GM12878 (cell line): Measurements from ENCODE around the gene CELF2. TPM values are rescaled to one million over a fixed set of nuclear protein-coding genes. Genes with fewer than 3 reads are reported as not detected.

Experiments
- ATAC-seq: fragments of 200-7000 bp; cut with Tn5 transposase; 3 replicates; pipeline ENCODE4 v1.9.1; 2020; ENCODE audit warnings: mild to moderate bottlenecking, moderate library complexity
- BruUV-seq: library from RNA; stranded (reverse); fragments of 400-500 nt; replicated peaks from 2 replicates; lab custom pipeline; 2021; lab: Mats Ljungman, UMichigan
- CTCF ChIA-PET: fragments of 300-600 bp; sonication (Branson Sonifier 250); formaldehyde crosslinking; extraction: SDS; loops from one replicate; lab custom pipeline; 2021; ENCODE audit warnings: inconsistent platforms; lab: Yijun Ruan, JAX
- POLR2A ChIA-PET: fragments of 350-600 bp; formaldehyde crosslinking; extraction: SDS; loops from one replicate; lab custom pipeline; 2021; ENCODE audit warnings: inconsistent platforms; lab: Charles Lee
- RAD21 ChIA-PET: fragments of 300-600 bp; sonication (Branson Sonifier 250); formaldehyde crosslinking; loops from one replicate; lab custom pipeline; 2023; ENCODE audit warnings: antibody characterized with exemption; ENCODE audit not compliant: unreplicated experiment; lab: Charles Lee
- SMC1A ChIA-PET: fragments of 300-600 bp; sonication (Branson Sonifier 250); formaldehyde crosslinking; loops from one replicate; lab custom pipeline; 2023; ENCODE audit not compliant: unreplicated experiment, uncharacterized antibody; lab: Charles Lee
- DNase-seq: peaks from one replicate; pipeline ENCODE4 v3.0.0-alpha.2; 2011; ENCODE audit warnings: low read depth, low spot score
- FAIRE-seq: peaks from 3 replicates; lab custom pipeline; 2011; peaks lifted over from hg19 to GRCh38; lab: Jason Lieb, UNC
- H2AFZ ChIP-seq: 2 replicates; pipeline ENCODE4 v1.6.0; 2011; ENCODE audit warnings: low read depth, low read length, control low read depth; ENCODE audit not compliant: control insufficient read depth
- H3K27ac ChIP-seq: 2 replicates; pipeline ENCODE4 v1.5.1; 2011; ENCODE audit warnings: control low read depth; ENCODE audit not compliant: control insufficient read depth, insufficient read depth
- H3K27me3 ChIP-seq, 2 experiments: replicated peaks in 1 of 2; 2 replicates each; pipeline versions ENCODE4 v1.6.0 to v1.6.1; 2011; ENCODE audit warnings: low read length in 1 of 2; ENCODE audit not compliant: control insufficient read depth in 2 of 2, insufficient read depth in 2 of 2
- H3K36me3 ChIP-seq, 2 experiments: 2 replicates each; pipeline ENCODE4 v1.5.1; 2011; ENCODE audit warnings: low read length in 1 of 2; ENCODE audit not compliant: control insufficient read depth in 2 of 2, insufficient read depth in 2 of 2
- H3K4me1 ChIP-seq: 2 replicates; pipeline ENCODE4 v1.6.1; 2011; ENCODE audit warnings: mild to moderate bottlenecking, low read length, moderate library complexity, mixed read lengths; ENCODE audit not compliant: control insufficient read depth, insufficient read depth
- H3K4me2 ChIP-seq: 2 replicates; pipeline ENCODE4 v1.6.0; 2011; ENCODE audit warnings: control low read depth; ENCODE audit not compliant: control insufficient read depth, insufficient read depth
- H3K4me3 ChIP-seq: fragments of 200-600 bp; sonication (generic); 2 replicates; pipeline ENCODE4 v1.5.1; 2016
- H3K79me2 ChIP-seq: 2 replicates; pipeline ENCODE4 v1.6.0; 2011; ENCODE audit warnings: low read length; ENCODE audit not compliant: control insufficient read depth, insufficient read depth
- H3K9ac ChIP-seq: 2 replicates; pipeline ENCODE4 v1.8.0; 2011; ENCODE audit warnings: low read length, control low read depth, mixed read lengths; ENCODE audit not compliant: control insufficient read depth, insufficient read depth
- H3K9me3 ChIP-seq: replicated peaks from 3 replicates; pipeline ENCODE4 v1.5.1; 2011; ENCODE audit warnings: mild to moderate bottlenecking, low read length; ENCODE audit not compliant: control insufficient read depth, insufficient read depth
- H4K20me1 ChIP-seq: 2 replicates; pipeline ENCODE4 v1.6.0; 2011; ENCODE audit not compliant: control insufficient read depth, insufficient read depth
- CEBPZ ChIP-seq: fragments of 150-350 bp; IDR thresholded peaks from 2 replicates; pipeline ENCODE4 v1.6.1; 2016; ENCODE audit warnings: low read depth, low read length
- E2F4 ChIP-seq: IDR thresholded peaks from 2 replicates; pipeline ENCODE4 v1.6.1; 2012; ENCODE audit warnings: low read depth, low read length, improper control_type of control experiment
- FOXK2 ChIP-seq: fragments of 450-650 bp; IDR thresholded peaks from 2 replicates; pipeline ENCODE4 v1.6.1; 2017; ENCODE audit warnings: mild to moderate bottlenecking, moderate library complexity
- HDAC2 ChIP-seq: fragments of 200-600 bp; sonication (generic); IDR thresholded peaks from 2 replicates; pipeline ENCODE4 v1.6.1; 2017
- MEF2A ChIP-seq: IDR thresholded peaks from 2 replicates; pipeline ENCODE4 v1.6.1; 2011; ENCODE audit warnings: low read depth, mild to moderate bottlenecking, low read length, moderate library complexity; ENCODE audit not compliant: insufficient read depth
- MYB ChIP-seq: fragments of 150-350 bp; IDR thresholded peaks from 2 replicates; pipeline ENCODE4 v1.6.1; 2014; ENCODE audit warnings: mild to moderate bottlenecking, low read depth, low read length, borderline replicate concordance
- RB1 ChIP-seq: fragments of 450-650 bp; formaldehyde crosslinking; IDR thresholded peaks from 2 replicates; pipeline ENCODE4 v1.6.1; 2017; ENCODE audit warnings: mild to moderate bottlenecking, borderline replicate concordance
- SIN3A ChIP-seq: IDR thresholded peaks from 2 replicates; pipeline ENCODE4 v1.6.1; 2012; ENCODE audit warnings: low read depth, low read length, improper control_type of control experiment
- YBX1 ChIP-seq: fragments of 450-650 bp; IDR thresholded peaks from 2 replicates; pipeline ENCODE4 v1.6.1; 2016; ENCODE audit warnings: antibody characterized with exemption
- WGBS: methylation state at CpG from one replicate; pipeline ENCODE4 v1.1.6; 2016; ENCODE audit warnings: low lambda C conversion rate; ENCODE audit not compliant: insufficient replicate concordance, insufficient coverage; ENCODE audit errors: missing lambda C conversion rate; 5-methylcytosine and 5-hydroxymethylcytosine counted together
- in situ Hi-C: fragments of 300-500 bp; cut with MboI; formaldehyde crosslinking; loops from 9 replicates; pipeline ENCODE4 v1.14.3; 2018; ENCODE audit warnings: mixed read lengths
- intact Hi-C: fragments of 100-400 bp; cut with micrococcal nuclease; formaldehyde crosslinking; loops from one replicate; pipeline ENCODE4 v1.14.2; 2022; ENCODE audit not compliant: unreplicated experiment
- polyA plus RNA-seq, 11 experiments: library from polyadenylated mRNA; depleted of rRNA in 4 of 11; unstranded in 6 of 11; stranded (reverse) in 5 of 11; fragments of >200 nt; fragmentation: Nextera tagmentation in 4 of 11; fragmentation: Illumina TruSeq in 1 of 11; extraction: Ambion mirVana in 4 of 11; extraction: Trizol in 1 of 11; gene quantifications; 1 replicate in 1 of 11; 2 replicates in 10 of 11; pipeline versions ENCODE4 v1.2.1 to v1.2.3, GENCODE V29; 2011 to 2016; ENCODE audit warnings: inconsistent platforms in 2 of 11, missing spikeins in 2 of 11, low read depth in 1 of 11
- total RNA-seq, 4 experiments: library from RNA; depleted of rRNA in 3 of 4; stranded (reverse); fragments of >200 nt in 3 of 4; fragmentation: Illumina TruSeq in 1 of 4; extraction: Trizol in 1 of 4; gene quantifications; 2 replicates each; pipeline versions ENCODE4 v1.2.1 to v1.2.3, GENCODE V29; 2013 to 2021

CELF2 gene
- total and polyA plus RNA-seq, 10 of the 15 experiments (the other 5 are each of a cell fraction or from before 2014, with no cell fraction given), result 20.8 to 129 (median 86.3) TPM

- SMC1A ChIA-PET, result no interaction called here
- in situ Hi-C loops, result no loop called here
Observed at GRCh38 chr10:11379771-11380170, 362.1 kb downstream of the CELF2 start.

More at GRCh38 chr10:11379771-11380170, 362.1 kb downstream of the CELF2 start:
- Histone ChIP-seq H2AFZ (no peak overlapping the region), H3K36me3 (no peaks in the 10 kb centered on the region), H3K9ac (no peak overlapping the region), H3K4me3 (no peak overlapping the region), H3K4me1 (no peaks in the 10 kb centered on the region), H4K20me1 (no peaks in the 10 kb centered on the region), H3K9me3 (no peaks in the 10 kb centered on the region; the same call in 2 of the 3 replicates), H3K27me3 (no peaks in the 10 kb centered on the region; a peak in 1 of 4 replicates), H3K4me2 (no peak overlapping the region), H3K79me2 (no peaks in the 10 kb centered on the region), H3K27ac (no peak overlapping the region)
- TF ChIP-seq MYB (no peak), MEF2A (no peak), RB1 (no peak), FOXK2 (no peak), HDAC2 (no peak), E2F4 (no peak), SIN3A (no peak), YBX1 (no peak), CEBPZ (no peak)
- no TSS peak for BruUV-seq
- no peak for DNase-seq
- WGBS, result 74% methylated on average over 15 of the region's 17 CpGs
- RAD21 ChIA-PET, result no interaction called here
- CTCF ChIA-PET, result no interaction called here
- ATAC-seq, result no peak
- FAIRE-seq, result no peak
- POLR2A ChIA-PET, result no interaction called here
- intact Hi-C loops, result no loop called here
